PFSK-1 (cell line): ENCODE data around the gene STK11.

Source experiments
- POLR2AphosphoS5 ChIP-seq: IDR thresholded peaks from 2 replicates; pipeline ENCODE4 v1.6.1; 2012; ENCODE audit warnings: low read depth, mild to moderate bottlenecking, control low read depth, low read length, moderate library complexity
- TAF1 ChIP-seq: IDR thresholded peaks from 2 replicates; pipeline ENCODE4 v1.6.1; 2012; ENCODE audit warnings: low read length, control low read depth, borderline replicate concordance; ENCODE audit not compliant: insufficient read depth

GRCh38 chr19:1271528-1272422, 66.2 kb downstream of the STK11 start:
- TF ChIP-seq TAF1: no peak
- no peak for TF ChIP-seq POLR2AphosphoS5
